Smooth muscle cell (in vitro differentiated cells): ENCODE results near the gene CRY2. TPM values are rescaled to one million over a fixed set of nuclear protein-coding genes. Genes with fewer than 3 reads are reported as not detected.
"Not testable (repeated sequence)": the region's sequence is repeated elsewhere in the genome, so short reads cannot be mapped to it uniquely, and the experiment has no call there.

ENCODE experiments used
- DNase-seq: peaks from one replicate; lab custom pipeline; 2025; ENCODE audit not compliant: unreplicated experiment; lab: John Stamatoyannopoulos, UW
- H2AFZ ChIP-seq: fragments of 200-600 bp; sonication (generic); 2 replicates; pipeline ENCODE4 v1.6.0; 2016; ENCODE audit warnings: antibody characterized with exemption, low read depth, mild to moderate bottlenecking
- H3F3A ChIP-seq: fragments of 200-600 bp; sonication (generic); 2 replicates; pipeline ENCODE4 v1.6.0; 2017; ENCODE audit warnings: antibody characterized with exemption, low read depth
- H3K27ac ChIP-seq: fragments of 200-600 bp; sonication (generic); 2 replicates; pipeline ENCODE4 v1.5.1; 2016; ENCODE audit warnings: low read depth, mild to moderate bottlenecking
- H3K27me3 ChIP-seq: fragments of 200-600 bp; sonication (generic); 2 replicates; pipeline ENCODE4 v1.6.1; 2016; ENCODE audit warnings: low read depth, mild to moderate bottlenecking
- H3K36me3 ChIP-seq: fragments of 200-600 bp; sonication (generic); 2 replicates; pipeline ENCODE4 v1.5.1; 2016; ENCODE audit warnings: low read depth
- H3K4me1 ChIP-seq: fragments of 200-600 bp; sonication (generic); 2 replicates; pipeline ENCODE4 v1.5.1; 2016; ENCODE audit warnings: low read depth
- H3K4me2 ChIP-seq: fragments of 200-600 bp; sonication (generic); 2 replicates; pipeline ENCODE4 v1.6.0; 2016; ENCODE audit warnings: mild to moderate bottlenecking
- H3K4me3 ChIP-seq: fragments of 200-600 bp; sonication (generic); 2 replicates; pipeline ENCODE4 v1.5.1; 2016; ENCODE audit warnings: mild to moderate bottlenecking
- H3K79me2 ChIP-seq: fragments of 200-600 bp; sonication (generic); 2 replicates; pipeline ENCODE4 v1.6.0; 2016; ENCODE audit warnings: low read depth, mild to moderate bottlenecking
- H3K9ac ChIP-seq: fragments of 200-600 bp; sonication (generic); 2 replicates; pipeline ENCODE4 v1.6.0; 2016; ENCODE audit warnings: low read depth
- H3K9me3 ChIP-seq: fragments of 200-600 bp; sonication (generic); replicated peaks from 2 replicates; pipeline ENCODE4 v1.5.1; 2016; ENCODE audit warnings: low read depth
- H4K20me1 ChIP-seq: fragments of 200-600 bp; sonication (generic); 2 replicates; pipeline ENCODE4 v1.6.0; 2016; ENCODE audit warnings: low read depth
- WGBS: methylation state at CpG from one replicate; pipeline ENCODE4 v1.1.7; 2016; ENCODE audit warnings: low lambda C conversion rate; 5-methylcytosine and 5-hydroxymethylcytosine counted together
- polyA plus RNA-seq: library from polyadenylated mRNA; unstranded; fragments of >200 nt; fragmentation: Nextera tagmentation; extraction: Ambion mirVana; gene quantifications from 2 replicates; pipeline ENCODE4 v1.2.1, GENCODE V29; 2016
- total RNA-seq: library from RNA; depleted of rRNA; stranded (reverse); fragments of >200 nt; gene quantifications from 2 replicates; pipeline ENCODE4 v1.2.3, GENCODE V29; 2014
- TF ChIP-seq, protein P1 (sequence below): fragments of 200-600 bp; sonication (generic); IDR thresholded peaks from 2 replicates; pipeline ENCODE4 v1.5.1; 2017; ENCODE audit warnings: borderline replicate concordance, mild to moderate bottlenecking, antibody characterized with exemption; ENCODE audit not compliant: insufficient read depth, poor library complexity, severe bottlenecking

CRY2 gene
- total and polyA plus RNA-seq, 2 experiments from 2014 or later, result 26.1 to 30.3 TPM

DNA sequence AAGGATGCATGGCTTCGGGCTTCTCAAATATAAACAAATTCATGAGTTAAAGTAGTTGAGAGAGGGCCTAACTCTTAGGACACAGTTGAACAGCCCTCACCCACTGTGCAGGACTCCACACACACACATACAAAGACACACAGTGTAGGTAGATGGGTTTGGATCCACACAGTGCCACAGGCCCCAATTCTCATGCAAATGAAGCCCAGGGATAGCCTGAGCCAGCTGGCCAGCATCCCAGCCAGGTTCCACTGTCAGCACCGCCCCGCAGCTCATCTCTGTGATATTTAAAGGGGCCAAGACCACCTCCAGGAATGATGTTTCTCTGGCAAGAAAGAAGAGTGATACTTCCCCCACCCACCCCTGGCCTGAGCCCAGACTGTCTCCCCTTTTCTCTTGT is 30.7 kb upstream of the CRY2 start:
- Histone ChIP-seq H3K27ac (no peak overlapping the region), H3K79me2 (no peaks in the 10 kb centered on the region), H3F3A (no peaks in the 10 kb centered on the region), H3K27me3 (no peaks in the 10 kb centered on the region), H3K4me3 (no peak overlapping the region), H3K9ac (no peak overlapping the region), H2AFZ (no peak overlapping the region), H3K9me3 (no peaks in the 10 kb centered on the region), H3K4me1 (no peaks in the 10 kb centered on the region), H3K4me2 (no peak overlapping the region), H3K36me3 (no peaks in the 10 kb centered on the region), H4K20me1 (peaks cover 11% of the 10 kb centered on the region)
- WGBS, result 80% methylated on average over 3 of the region's 3 CpGs
- TF ChIP-seq, protein P1, sequence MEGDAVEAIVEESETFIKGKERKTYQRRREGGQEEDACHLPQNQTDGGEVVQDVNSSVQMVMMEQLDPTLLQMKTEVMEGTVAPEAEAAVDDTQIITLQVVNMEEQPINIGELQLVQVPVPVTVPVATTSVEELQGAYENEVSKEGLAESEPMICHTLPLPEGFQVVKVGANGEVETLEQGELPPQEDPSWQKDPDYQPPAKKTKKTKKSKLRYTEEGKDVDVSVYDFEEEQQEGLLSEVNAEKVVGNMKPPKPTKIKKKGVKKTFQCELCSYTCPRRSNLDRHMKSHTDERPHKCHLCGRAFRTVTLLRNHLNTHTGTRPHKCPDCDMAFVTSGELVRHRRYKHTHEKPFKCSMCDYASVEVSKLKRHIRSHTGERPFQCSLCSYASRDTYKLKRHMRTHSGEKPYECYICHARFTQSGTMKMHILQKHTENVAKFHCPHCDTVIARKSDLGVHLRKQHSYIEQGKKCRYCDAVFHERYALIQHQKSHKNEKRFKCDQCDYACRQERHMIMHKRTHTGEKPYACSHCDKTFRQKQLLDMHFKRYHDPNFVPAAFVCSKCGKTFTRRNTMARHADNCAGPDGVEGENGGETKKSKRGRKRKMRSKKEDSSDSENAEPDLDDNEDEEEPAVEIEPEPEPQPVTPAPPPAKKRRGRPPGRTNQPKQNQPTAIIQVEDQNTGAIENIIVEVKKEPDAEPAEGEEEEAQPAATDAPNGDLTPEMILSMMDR, result no peak
- DNase-seq, result no peak

- no peak overlapping the region for H3K27ac ChIP-seq
- H3K79me2 ChIP-seq, result no peaks in the 10 kb centered on the region
- H3K9me3 ChIP-seq, result no peaks in the 10 kb centered on the region
- H4K20me1 ChIP-seq, result peaks cover 5% of the 10 kb centered on the region
- DNase-seq, result no peak
- no peaks in the 10 kb centered on the region for H3K4me1 ChIP-seq
- over 99% methylated on average over 7 of the region's 7 CpGs for WGBS
- H3K27me3 ChIP-seq, result no peaks in the 10 kb centered on the region
- no peak overlapping the region for H2AFZ ChIP-seq
- no peaks in the 10 kb centered on the region for H3K36me3 ChIP-seq
- TF ChIP-seq, protein P1, result no peak
- H3K4me3 ChIP-seq, result no peak overlapping the region
- H3K4me2 ChIP-seq, result no peak overlapping the region
- no peaks in the 10 kb centered on the region for H3F3A ChIP-seq
- no peak overlapping the region for H3K9ac ChIP-seq
Observed at GRCh38 chr11:45817191-45817590, 30.1 kb upstream of the CRY2 start.

DNA sequence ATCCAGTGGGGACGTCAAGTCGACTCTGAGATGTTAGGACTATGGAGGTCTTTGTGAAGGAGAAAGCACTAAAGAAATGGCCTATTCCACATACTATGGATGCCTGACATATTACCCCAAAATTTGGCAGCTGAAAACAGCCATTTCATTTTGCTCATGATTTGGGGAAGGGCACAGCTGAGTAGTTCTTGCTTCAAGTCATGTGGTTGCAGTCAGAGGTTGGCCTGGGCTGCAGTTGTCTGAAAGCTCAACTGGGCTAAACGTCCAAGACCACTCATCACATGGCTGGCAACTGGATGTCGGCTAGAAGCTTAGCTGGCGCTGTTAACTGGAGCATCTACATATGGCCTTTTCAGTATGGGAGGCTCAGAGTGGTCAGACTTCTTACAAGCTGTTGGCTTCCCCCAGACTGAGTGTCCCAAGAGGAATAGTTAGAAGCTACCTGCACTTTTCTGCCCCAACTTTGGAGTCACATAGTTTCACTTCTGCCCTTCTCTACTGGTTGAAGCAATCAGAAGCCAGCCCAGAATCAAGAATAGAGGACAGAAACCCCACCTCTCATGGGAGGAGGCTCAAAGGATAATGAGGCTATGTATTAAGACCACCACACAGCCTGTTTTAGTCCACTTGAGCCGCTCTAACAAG is 28.2 kb upstream of the CRY2 start:
- Histone ChIP-seq H3K79me2 (no peaks in the 10 kb centered on the region), H3F3A (peaks cover 10% of the 10 kb centered on the region), H3K36me3 (no peaks in the 10 kb centered on the region), H3K27me3 (no peaks in the 10 kb centered on the region), H4K20me1 (no peaks in the 10 kb centered on the region), H2AFZ (no peak overlapping the region), H3K9me3 (no peaks in the 10 kb centered on the region), H3K27ac (no peak overlapping the region), H3K4me1 (peaks cover 11% of the 10 kb centered on the region), H3K4me3 (no peak overlapping the region), H3K9ac (no peak overlapping the region), H3K4me2 (no peak overlapping the region)
- DNase-seq, result no peak
- TF ChIP-seq, protein P1, result no peak
- WGBS, result 87% methylated on average over 6 of the region's 6 CpGs

GRCh38 chr11:45820211-45820857 is 26.9 kb upstream of the CRY2 start:
- H3K4me2 ChIP-seq, result no peak overlapping the region
- H3K9me3 ChIP-seq, result no peaks in the 10 kb centered on the region
- H3K4me1 ChIP-seq, result peaks cover 11% of the 10 kb centered on the region
- H3K27ac ChIP-seq, result no peak overlapping the region
- DNase-seq, result no peak
- no peaks in the 10 kb centered on the region for H3K79me2 ChIP-seq
- no peak overlapping the region for H3K9ac ChIP-seq
- peaks cover 11% of the 10 kb centered on the region for H3F3A ChIP-seq
- H3K36me3 ChIP-seq, result no peaks in the 10 kb centered on the region
- H3K4me3 ChIP-seq, result no peak overlapping the region
- H3K27me3 ChIP-seq, result no peaks in the 10 kb centered on the region
- WGBS, result 82% methylated on average over 5 of the region's 5 CpGs
- no peak overlapping the region for H2AFZ ChIP-seq
- H4K20me1 ChIP-seq, result no peaks in the 10 kb centered on the region
- TF ChIP-seq, protein P1, result no peak

DNA sequence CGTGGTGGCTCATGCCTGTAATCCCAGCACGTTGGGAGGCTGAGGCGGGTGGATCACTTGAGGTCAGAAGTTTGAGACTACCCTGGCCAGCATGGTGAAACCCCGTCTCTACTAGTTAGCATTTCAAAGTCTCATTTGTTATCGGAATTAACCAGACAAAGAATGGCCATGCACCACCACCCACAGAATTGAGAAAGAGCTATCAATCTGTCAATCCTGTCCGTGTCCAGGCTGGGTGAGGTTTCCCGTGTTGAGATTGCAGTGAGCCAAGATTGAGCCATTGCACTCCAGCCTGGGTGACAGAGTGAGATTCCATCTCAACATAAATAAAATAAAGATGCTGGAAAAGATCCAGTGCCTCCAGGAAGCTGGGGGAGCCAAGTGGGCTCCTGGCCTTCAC is 20.8 kb upstream of the CRY2 start:
- H3K9me3 ChIP-seq, H3K4me3 ChIP-seq, H3K36me3 ChIP-seq, H3K4me2 ChIP-seq, H4K20me1 ChIP-seq, H2AFZ ChIP-seq, H3K79me2 ChIP-seq, DNase-seq, H3K9ac ChIP-seq, H3K27ac ChIP-seq, H3K27me3 ChIP-seq: not testable (repeated sequence)
- WGBS, result 47% methylated on average over 7 of the region's 7 CpGs
- Histone ChIP-seq H3K4me1 (peaks cover 11% of the 10 kb centered on the region), H3F3A (peaks cover 11% of the 10 kb centered on the region)
